Liver (tissue), 2 donors: ENCODE data around the gene CDC6.

ENCODE experiments used
- RAD21 ChIP-seq, 2 donors: IDR thresholded peaks; 2 replicates each; pipeline ENCODE4 v1.6.1; 2016; ENCODE audit warnings: antibody characterized with exemption in 2 of 2, mild to moderate bottlenecking in 2 of 2
- RXRA ChIP-seq, 2 donors: IDR thresholded peaks; 2 replicates each; pipeline ENCODE4 v1.6.1; 2017 to 2018; ENCODE audit warnings: antibody characterized with exemption in 2 of 2, mild to moderate bottlenecking in 1 of 2
- donor health status: healthy.

GRCh38 chr17:40319651-40320540 lies 32.2 kb downstream of the CDC6 start:
- TF ChIP-seq RAD21 (IDR thresholded peaks at IDR 0.05) (no peak), RXRA (IDR thresholded peaks at IDR 0.05) (no peak)
